HepG2 (cell line): ENCODE measurements around the gene ADPRHL1. TPM values are rescaled to one million over a fixed set of nuclear protein-coding genes. Genes with fewer than 3 reads are reported as not detected.

Experiments
- ATAC-seq: fragments of 200-7000 bp; cut with Tn5 transposase; 3 replicates; pipeline ENCODE4 v1.9.1; 2020; ENCODE audit warnings: mild to moderate bottlenecking, moderate library complexity
- BruUV-seq: library from RNA; stranded (reverse); fragments of 400-500 nt; replicated peaks from 2 replicates; lab custom pipeline; 2021; lab: Mats Ljungman, UMichigan
- CTCF ChIA-PET: fragments of 300-600 bp; formaldehyde crosslinking; extraction: SDS; loops from one replicate; lab custom pipeline; 2021; ENCODE audit warnings: low total read pairs, inconsistent platforms, low intra/inter-chr PET ratio; lab: Yijun Ruan, JAX
- POLR2A ChIA-PET: fragments of 350-600 bp; sonication (Branson Sonifier 250); formaldehyde crosslinking; loops from one replicate; lab custom pipeline; 2020; ENCODE audit warnings: antibody characterized with exemption, inconsistent platforms; lab: Yijun Ruan, JAX
- DNase-seq: peaks from one replicate; pipeline ENCODE4 v3.0.0-alpha.2; 2015; ENCODE audit warnings: low spot score
- FAIRE-seq: peaks from 3 replicates; lab custom pipeline; 2011; peaks lifted over from hg19 to GRCh38; lab: Jason Lieb, UNC
- H2AFZ ChIP-seq: one replicate; pipeline ENCODE4 v1.6.1; 2011; ENCODE audit warnings: low read length, inconsistent platforms
- H3K27ac ChIP-seq: fragments of 300-600 bp; 3 replicates; pipeline ENCODE4 v1.8.0; 2011; ENCODE audit warnings: mixed run types, mild to moderate bottlenecking, mixed read lengths, low read length, inconsistent platforms; ENCODE audit not compliant: insufficient read depth; ENCODE audit errors: extremely low read length
- H3K27me3 ChIP-seq, 2 experiments: fragments of 200-600 bp in 1 of 2; 2 replicates in 1 of 2; 3 replicates in 1 of 2; pipeline versions ENCODE4 v1.6.0 to v1.8.0; 2011; ENCODE audit warnings: low read length in 2 of 2, mild to moderate bottlenecking in 2 of 2, moderate library complexity in 2 of 2, inconsistent platforms in 1 of 2; ENCODE audit not compliant: insufficient read depth in 2 of 2, control insufficient read depth in 1 of 2
- H3K36me3 ChIP-seq, 2 experiments: fragments of 200-600 bp in 1 of 2; replicated peaks in 1 of 2; 2 replicates in 1 of 2; 3 replicates in 1 of 2; pipeline versions ENCODE4 v1.5.1 to v1.8.0; 2011; ENCODE audit warnings: low read length in 2 of 2, inconsistent platforms in 1 of 2; ENCODE audit not compliant: insufficient read depth in 2 of 2, control insufficient read depth in 1 of 2
- H3K4me1 ChIP-seq: 2 replicates; pipeline ENCODE4 v1.5.1; 2012; ENCODE audit warnings: low read length, inconsistent platforms; ENCODE audit not compliant: insufficient read depth
- H3K4me2 ChIP-seq: 2 replicates; pipeline ENCODE4 v1.6.0; 2011; ENCODE audit warnings: low read depth, low read length, inconsistent platforms
- H3K4me3 ChIP-seq, 3 experiments: fragments of 200-600 bp in 1 of 3; sonication (generic), shearing (Covaris generic) in 1 of 3; replicated peaks in 1 of 3; 2 replicates each; pipeline ENCODE4 v1.5.1; 2011 to 2016; ENCODE audit warnings: low read length in 3 of 3, inconsistent platforms in 2 of 3, low read depth in 2 of 3, mild to moderate bottlenecking in 2 of 3, control low read depth in 1 of 3, mixed read lengths in 1 of 3; ENCODE audit not compliant: insufficient read depth in 1 of 3
- H3K79me2 ChIP-seq: one replicate; pipeline ENCODE4 v1.6.1; 2011; ENCODE audit warnings: low read length, inconsistent platforms; ENCODE audit not compliant: insufficient read depth
- H3K9ac ChIP-seq: 2 replicates; pipeline ENCODE4 v1.6.0; 2011; ENCODE audit warnings: mild to moderate bottlenecking, low read depth, low read length, inconsistent platforms; ENCODE audit not compliant: insufficient read depth
- H3K9me3 ChIP-seq: 2 replicates; pipeline ENCODE4 v1.5.1; 2012; ENCODE audit warnings: mild to moderate bottlenecking, low read length
- H4K20me1 ChIP-seq: 2 replicates; pipeline ENCODE4 v1.6.0; 2011; ENCODE audit warnings: inconsistent platforms, mild to moderate bottlenecking, low read length, moderate library complexity; ENCODE audit not compliant: insufficient read depth
- GLI4 ChIP-seq: sonication (generic); formaldehyde crosslinking; IDR thresholded peaks from 2 replicates; pipeline ENCODE4 v1.5.1; 2020; ENCODE audit warnings: missing genetic modification reagents, mild to moderate bottlenecking, moderate library complexity, borderline replicate concordance
- HNF4A ChIP-seq: sonication (generic); formaldehyde crosslinking; IDR thresholded peaks from 2 replicates; pipeline ENCODE4 v1.4.0; 2020; ENCODE audit warnings: missing genetic modification reagents
- NRL ChIP-seq: sonication (generic); formaldehyde crosslinking; IDR thresholded peaks from 2 replicates; pipeline ENCODE4 v1.5.0; 2020; ENCODE audit warnings: missing genetic modification reagents, mild to moderate bottlenecking, moderate library complexity, borderline replicate concordance
- PRPF4 ChIP-seq: fragments of 200-400 bp; formaldehyde crosslinking; IDR thresholded peaks from 2 replicates; pipeline ENCODE4 v1.6.1; 2016; ENCODE audit warnings: low read length, low read depth; ENCODE audit not compliant: poor library complexity, severe bottlenecking
- SNRNP70 ChIP-seq: fragments of 200-400 bp; formaldehyde crosslinking; IDR thresholded peaks from 2 replicates; pipeline ENCODE4 v1.6.1; 2017; ENCODE audit warnings: mild to moderate bottlenecking, low read depth, low read length, moderate library complexity
- SP140L ChIP-seq: sonication (generic); formaldehyde crosslinking; IDR thresholded peaks from 2 replicates; pipeline ENCODE4 v1.4.0; 2020; ENCODE audit warnings: missing genetic modification reagents, borderline replicate concordance
- SRY ChIP-seq: sonication (generic); formaldehyde crosslinking; IDR thresholded peaks from 2 replicates; pipeline ENCODE4 v1.8.0; 2022; ENCODE audit warnings: mild to moderate bottlenecking, missing genetic modification reagents
- ZSCAN12 ChIP-seq: sonication (generic); formaldehyde crosslinking; IDR thresholded peaks from 2 replicates; pipeline ENCODE4 v1.9.0; 2021; ENCODE audit warnings: mild to moderate bottlenecking, missing genetic modification reagents
- WGBS: methylation state at CpG from one replicate; pipeline ENCODE4 v1.1.6; 2017; ENCODE audit warnings: low lambda C conversion rate; 5-methylcytosine and 5-hydroxymethylcytosine counted together
- in situ Hi-C: cut with HindIII; loops from 2 replicates; pipeline ENCODE4 v1.10.0; 2017; ENCODE audit warnings: low pct_unique_long_range_greater_than_20kb; ENCODE audit not compliant: extremely low pct_ligation_motif_present
- intact Hi-C: fragments of 100-400 bp; cut with micrococcal nuclease; formaldehyde crosslinking; loops from one replicate; pipeline ENCODE4 v1.10.0; 2022; ENCODE audit not compliant: unreplicated experiment
- polyA plus RNA-seq, 8 experiments: library from polyadenylated mRNA; depleted of rRNA in 3 of 8; stranded (reverse) in 7 of 8; unstranded in 1 of 8; fragments of >200 nt; fragmentation: Illumina TruSeq in 4 of 8; extraction: Trizol in 4 of 8; gene quantifications; 2 replicates each; pipeline versions ENCODE4 v1.2.1 to v1.2.3, GENCODE V29; 2011 to 2016; ENCODE audit warnings: low read depth in 4 of 8, missing spikeins in 1 of 8, mixed read lengths in 1 of 8; ENCODE audit not compliant: insufficient read depth in 1 of 8
- total RNA-seq, 5 experiments: library from RNA; depleted of rRNA; stranded (reverse); fragments of >200 nt; fragmentation: Illumina TruSeq; extraction: Trizol; gene quantifications; 2 replicates each; pipeline ENCODE4 v1.2.3, GENCODE V29; 2016; ENCODE audit warnings: low read depth in 1 of 5
- TF ChIP-seq, protein P1 (sequence below): sonication (generic); formaldehyde crosslinking; IDR thresholded peaks from 2 replicates; pipeline ENCODE4 v1.4.0; 2020; ENCODE audit warnings: missing genetic modification reagents, low read depth, mild to moderate bottlenecking, borderline replicate concordance
- TF ChIP-seq, protein P2 (sequence below): sonication (generic); formaldehyde crosslinking; IDR thresholded peaks from 2 replicates; pipeline ENCODE4 v1.5.0; 2020; ENCODE audit warnings: mild to moderate bottlenecking, missing genetic modification reagents
- TF ChIP-seq, protein P3 (sequence below): sonication (generic); formaldehyde crosslinking; IDR thresholded peaks from 2 replicates; pipeline ENCODE4 v1.5.0; 2020; ENCODE audit warnings: missing genetic modification reagents, mild to moderate bottlenecking, borderline replicate concordance

ADPRHL1 gene
- total and polyA plus RNA-seq, 2 of the 13 experiments (the other 11 are each of a cell fraction or from before 2014, with no cell fraction given): 0.34 to 0.40 TPM

DNA sequence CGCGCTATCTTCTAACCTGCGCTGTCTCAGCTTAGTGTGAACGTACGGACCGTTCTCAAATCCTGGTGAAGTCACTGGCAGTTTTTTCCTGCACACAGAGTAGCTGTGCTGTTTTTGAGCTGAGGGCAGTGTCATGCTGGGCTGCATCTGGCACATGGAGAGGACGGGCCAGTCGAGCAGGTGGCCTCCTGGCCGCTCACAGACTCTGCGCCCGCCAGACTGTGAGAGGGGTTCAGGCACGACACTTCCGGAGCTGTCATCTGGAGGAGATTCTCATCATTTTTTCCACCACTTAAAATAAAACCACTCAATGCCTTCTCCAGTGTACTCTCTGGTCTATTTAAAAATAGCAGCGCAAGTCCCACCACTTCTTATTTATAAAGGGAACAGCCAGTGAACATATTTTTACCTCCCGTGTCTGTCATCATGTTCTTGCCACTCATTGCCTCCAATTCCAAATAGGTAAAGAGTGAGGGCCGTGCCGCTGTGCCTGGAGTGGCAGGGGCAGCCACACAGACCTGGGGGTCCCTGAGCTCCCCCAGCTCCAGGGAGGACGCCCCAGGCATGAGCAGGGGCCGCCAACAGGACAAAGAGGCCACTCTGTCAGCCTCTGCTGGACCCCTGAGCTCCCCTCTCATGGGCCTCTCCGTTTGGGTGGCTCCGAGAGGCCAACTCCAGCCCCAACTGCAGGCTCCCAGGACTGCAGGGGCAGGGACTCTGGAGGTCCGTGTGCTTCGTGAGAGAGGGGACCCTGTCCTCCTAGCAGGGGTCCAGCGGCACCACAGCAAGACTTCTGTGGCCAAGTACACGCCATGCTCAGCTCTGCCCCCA is 52.5 kb downstream of the ADPRHL1 start:
- H3K4me1 ChIP-seq: peaks cover 79% of the 10 kb centered on the region
- no peak overlapping the region for H2AFZ ChIP-seq

DNA sequence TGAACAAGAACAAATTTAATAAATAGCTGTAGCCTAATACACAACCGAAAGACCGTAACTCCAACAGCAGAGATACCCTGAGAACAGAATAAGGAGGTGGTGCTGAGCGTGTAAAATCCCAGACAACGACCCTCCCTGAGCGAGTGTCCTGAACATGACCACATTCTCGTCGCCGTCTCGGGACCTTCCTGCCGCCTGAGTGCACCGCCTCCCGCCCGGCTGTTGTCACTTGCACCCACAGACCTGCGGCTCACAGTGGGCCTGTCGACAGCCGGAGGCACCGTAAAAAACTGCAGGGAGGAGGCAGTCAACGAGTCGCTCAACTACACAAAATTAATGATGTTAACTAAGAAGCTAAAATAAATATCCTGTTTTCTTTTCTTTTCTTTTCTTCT is 53.5 kb downstream of the ADPRHL1 start:
- no peak overlapping the region for H2AFZ ChIP-seq
- ChIA-PET CTCF (no interaction called here), POLR2A (interaction anchor here (0.6 kb wide), 1 partner anchor 51 kb away, joined by 4 read pairs; no protein-coding TSS in a partner anchor)
- no peaks in the 10 kb centered on the region for H3K79me2 ChIP-seq
- FAIRE-seq (no peak), DNase-seq (no peak), ATAC-seq (no peak)
- no peak overlapping the region for H3K9ac ChIP-seq
- no peaks in the 10 kb centered on the region for H3K36me3 ChIP-seq
- no peaks in the 10 kb centered on the region for H4K20me1 ChIP-seq
- H3K27me3 ChIP-seq: peaks cover 13 to 59% of the 10 kb centered on the region in 2 experiments
- BruUV-seq: no TSS peak
- H3K27ac ChIP-seq: no peak overlapping the region
- H3K4me2 ChIP-seq: no peak overlapping the region
- no peaks in the 10 kb centered on the region for H3K9me3 ChIP-seq
- in situ Hi-C loops: no loop called here
- no peak overlapping the region for H3K4me3 ChIP-seq
- WGBS: 69% methylated on average over 19 of the region's 19 CpGs
- peaks cover 75% of the 10 kb centered on the region for H3K4me1 ChIP-seq
- intact Hi-C loops: loop anchor here (5.0 kb wide), 1 partner anchor 48 kb away; no protein-coding TSS in a partner anchor
- TF ChIP-seq, protein P1, sequence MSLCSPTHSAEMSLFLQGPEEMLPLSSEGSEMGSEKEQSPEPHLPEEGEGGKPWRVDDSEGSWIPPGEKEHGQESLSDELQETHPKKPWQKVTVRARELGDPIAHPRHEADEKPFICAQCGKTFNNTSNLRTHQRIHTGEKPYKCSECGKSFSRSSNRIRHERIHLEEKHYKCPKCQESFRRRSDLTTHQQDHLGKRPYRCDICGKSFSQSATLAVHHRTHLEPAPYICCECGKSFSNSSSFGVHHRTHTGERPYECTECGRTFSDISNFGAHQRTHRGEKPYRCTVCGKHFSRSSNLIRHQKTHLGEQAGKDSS (CRISPR knock-in tag): no peak
- TF ChIP-seq ZSCAN12 (CRISPR knock-in tag) (no peak), SP140L (CRISPR knock-in tag) (no peak), GLI4 (CRISPR knock-in tag) (no peak), SRY (CRISPR knock-in tag) (no peak), SNRNP70 (no peak), PRPF4 (no peak), HNF4A (CRISPR knock-in tag) (no peak)
- TF ChIP-seq, protein P2, sequence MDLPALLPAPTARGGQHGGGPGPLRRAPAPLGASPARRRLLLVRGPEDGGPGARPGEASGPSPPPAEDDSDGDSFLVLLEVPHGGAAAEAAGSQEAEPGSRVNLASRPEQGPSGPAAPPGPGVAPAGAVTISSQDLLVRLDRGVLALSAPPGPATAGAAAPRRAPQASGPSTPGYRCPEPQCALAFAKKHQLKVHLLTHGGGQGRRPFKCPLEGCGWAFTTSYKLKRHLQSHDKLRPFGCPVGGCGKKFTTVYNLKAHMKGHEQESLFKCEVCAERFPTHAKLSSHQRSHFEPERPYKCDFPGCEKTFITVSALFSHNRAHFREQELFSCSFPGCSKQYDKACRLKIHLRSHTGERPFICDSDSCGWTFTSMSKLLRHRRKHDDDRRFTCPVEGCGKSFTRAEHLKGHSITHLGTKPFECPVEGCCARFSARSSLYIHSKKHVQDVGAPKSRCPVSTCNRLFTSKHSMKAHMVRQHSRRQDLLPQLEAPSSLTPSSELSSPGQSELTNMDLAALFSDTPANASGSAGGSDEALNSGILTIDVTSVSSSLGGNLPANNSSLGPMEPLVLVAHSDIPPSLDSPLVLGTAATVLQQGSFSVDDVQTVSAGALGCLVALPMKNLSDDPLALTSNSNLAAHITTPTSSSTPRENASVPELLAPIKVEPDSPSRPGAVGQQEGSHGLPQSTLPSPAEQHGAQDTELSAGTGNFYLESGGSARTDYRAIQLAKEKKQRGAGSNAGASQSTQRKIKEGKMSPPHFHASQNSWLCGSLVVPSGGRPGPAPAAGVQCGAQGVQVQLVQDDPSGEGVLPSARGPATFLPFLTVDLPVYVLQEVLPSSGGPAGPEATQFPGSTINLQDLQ: no peak

More for the DNA sequence above, 52.5 kb downstream of the ADPRHL1 start:
- no peaks in the 10 kb centered on the region for H3K9me3 ChIP-seq
- H3K4me2 ChIP-seq: no peak overlapping the region
- no peak overlapping the region for H3K27ac ChIP-seq
- ChIA-PET POLR2A (no interaction called here), CTCF (no interaction called here)
- no peak overlapping the region for H3K9ac ChIP-seq
- no peak for DNase-seq
- no peak for FAIRE-seq
- BruUV-seq: no TSS peak
- no peak for ATAC-seq
- in situ Hi-C loops: no loop called here
- peaks cover 13 to 70% of the 10 kb centered on the region in 2 experiments for H3K27me3 ChIP-seq
- TF ChIP-seq, protein P3, sequence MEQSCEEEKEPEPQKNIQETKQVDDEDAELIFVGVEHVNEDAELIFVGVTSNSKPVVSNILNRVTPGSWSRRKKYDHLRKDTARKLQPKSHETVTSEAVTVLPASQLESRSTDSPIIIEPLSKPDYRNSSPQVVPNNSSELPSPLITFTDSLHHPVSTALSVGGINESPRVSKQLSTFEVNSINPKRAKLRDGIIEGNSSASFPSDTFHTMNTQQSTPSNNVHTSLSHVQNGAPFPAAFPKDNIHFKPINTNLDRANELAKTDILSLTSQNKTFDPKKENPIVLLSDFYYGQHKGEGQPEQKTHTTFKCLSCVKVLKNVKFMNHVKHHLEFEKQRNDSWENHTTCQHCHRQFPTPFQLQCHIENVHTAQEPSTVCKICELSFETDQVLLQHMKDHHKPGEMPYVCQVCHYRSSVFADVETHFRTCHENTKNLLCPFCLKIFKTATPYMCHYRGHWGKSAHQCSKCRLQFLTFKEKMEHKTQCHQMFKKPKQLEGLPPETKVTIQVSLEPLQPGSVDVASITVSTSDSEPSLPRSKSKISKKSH (CRISPR knock-in tag): no peak
- no peak for TF ChIP-seq NRL
- H3K79me2 ChIP-seq: no peaks in the 10 kb centered on the region
- WGBS: 79% methylated on average over 14 of the region's 25 CpGs
- no peaks in the 10 kb centered on the region for H3K36me3 ChIP-seq
- H3K4me3 ChIP-seq: no peak overlapping the region
- intact Hi-C loops: no loop called here
- no peaks in the 10 kb centered on the region for H4K20me1 ChIP-seq
